Chondrocyte (in vitro differentiated cells): ENCODE measurements around the gene PPP1R27. TPM values are rescaled to one million over a fixed set of nuclear protein-coding genes. Genes with fewer than 3 reads are reported as not detected.

ENCODE experiments used
- DNase-seq: peaks from one replicate; pipeline ENCODE4 v3.0.0; 2021; ENCODE audit warnings: mixed read lengths, low spot score
- H3K27ac Mint-ChIP-seq: one replicate; pipeline ENCODE4 v1.8.0; 2021; ENCODE audit warnings: mild to moderate bottlenecking, moderate library complexity, mixed read lengths; ENCODE audit not compliant: unreplicated experiment
- H3K27me3 Mint-ChIP-seq: 2 replicates; pipeline ENCODE4 v1.8.0; 2021; ENCODE audit warnings: low read depth, mixed read lengths
- H3K36me3 Mint-ChIP-seq: 2 replicates; pipeline ENCODE4 v1.8.0; 2021; ENCODE audit warnings: low read depth, mixed read lengths
- H3K4me1 Mint-ChIP-seq: 2 replicates; pipeline ENCODE4 v1.8.0; 2021; ENCODE audit warnings: low read depth, mild to moderate bottlenecking, mixed read lengths
- H3K4me3 Mint-ChIP-seq: one replicate; pipeline ENCODE4 v1.8.0; 2021; ENCODE audit warnings: mild to moderate bottlenecking, moderate library complexity, mixed read lengths; ENCODE audit not compliant: unreplicated experiment
- H3K9me3 Mint-ChIP-seq: 2 replicates; pipeline ENCODE4 v1.8.0; 2021; ENCODE audit warnings: low read depth, mixed read lengths
- CTCF ChIP-seq: fragments of 200-600 bp; sonication (generic); IDR thresholded peaks from 2 replicates; pipeline ENCODE4 v1.5.0; 2021; ENCODE audit warnings: antibody characterized with exemption, mild to moderate bottlenecking, moderate library complexity
- total RNA-seq: library from RNA; stranded (reverse); gene quantifications from 3 replicates; pipeline ENCODE4 v1.2.1, GENCODE V29; 2021

Gene PPP1R27
- total RNA-seq, 1 donor from 2014 or later, result not detected

- DNase-seq, result no peak
- no peak for TF ChIP-seq CTCF
- Mint-ChIP-seq H3K27ac (no peak within 1 kb of the TSS), H3K36me3 (no peaks in the 10 kb centered on the region), H3K9me3 (peaks cover 2% of the 10 kb centered on the region), H3K27me3 (peaks cover 32% of the 10 kb centered on the region), H3K4me3 (no peak within 1 kb of the TSS), H3K4me1 (peaks cover 7% of the 10 kb centered on the region)
Measured at GRCh38 chr17:81803728-81804558, 30.9 kb downstream of the PPP1R27 start, which contains the start of gene GCGR. TSS of gene GCGR (plus strand) at chr17:81804150. CDS start at chr17:81809019, 4,869 bp downstream.

DNA sequence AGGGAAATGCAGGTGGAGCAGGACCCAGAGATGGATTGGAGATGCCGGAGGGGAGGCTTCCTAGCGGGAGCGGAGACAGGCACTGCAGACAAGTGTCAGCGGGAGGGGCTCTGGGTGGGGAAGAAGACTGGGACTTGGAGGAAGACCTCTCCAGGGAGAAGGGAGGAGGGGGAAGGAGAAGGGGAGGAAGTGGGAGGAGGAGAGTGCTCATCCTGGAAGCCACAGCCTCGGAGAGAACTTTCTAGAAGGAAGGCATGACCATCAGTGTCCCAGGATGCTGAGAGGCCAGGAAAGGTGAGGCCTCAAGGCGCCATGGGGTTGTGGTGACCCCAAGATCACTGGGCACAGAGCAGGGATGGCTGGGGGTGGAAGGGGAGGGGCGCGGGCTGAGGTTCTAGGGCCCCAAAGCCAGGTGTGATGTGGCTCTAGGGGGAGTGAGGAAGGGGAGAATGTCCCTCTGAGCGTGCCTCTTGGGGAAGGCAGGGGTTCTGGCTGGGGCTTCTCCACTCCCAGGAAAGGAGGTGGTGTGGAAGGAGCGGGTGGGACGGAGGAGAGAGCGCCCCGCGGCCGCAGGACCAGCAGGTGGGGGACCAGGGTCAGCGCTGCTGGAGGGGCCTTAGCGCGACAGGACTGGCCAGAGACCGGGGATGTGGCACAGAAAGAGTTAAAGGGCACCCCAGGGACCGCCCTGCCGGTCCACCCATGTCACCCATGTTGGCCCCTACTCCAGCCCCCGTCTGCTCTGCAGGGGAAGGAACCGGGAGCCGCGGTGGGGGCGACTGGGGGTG is 31.8 kb downstream of the PPP1R27 start:
- Mint-ChIP-seq H3K4me3 (no peak overlapping the region), H3K27ac (no peak overlapping the region), H3K9me3 (peaks cover 2% of the 10 kb centered on the region), H3K36me3 (no peaks in the 10 kb centered on the region), H3K27me3 (peaks cover 30% of the 10 kb centered on the region), H3K4me1 (peaks cover 7% of the 10 kb centered on the region)
- DNase-seq, result no peak
- TF ChIP-seq CTCF, result no peak

GRCh38 chr17:81802048-81802758 is 32.6 kb downstream of the PPP1R27 start:
- H3K36me3 Mint-ChIP-seq, result no peaks in the 10 kb centered on the region
- peaks cover 2% of the 10 kb centered on the region for H3K9me3 Mint-ChIP-seq
- H3K27ac Mint-ChIP-seq, result no peak overlapping the region
- no peak overlapping the region for H3K4me3 Mint-ChIP-seq
- H3K27me3 Mint-ChIP-seq, result peaks cover 30% of the 10 kb centered on the region
- peaks cover 7% of the 10 kb centered on the region for H3K4me1 Mint-ChIP-seq
- TF ChIP-seq CTCF, result no peak
- no peak for DNase-seq

- H3K4me1 Mint-ChIP-seq, result peaks cover 7% of the 10 kb centered on the region
Measured at GRCh38 chr17:81801327-81801726, 33.5 kb downstream of the PPP1R27 start.

More at GRCh38 chr17:81801327-81801726, 33.5 kb downstream of the PPP1R27 start:
- H3K36me3 Mint-ChIP-seq, result no peaks in the 10 kb centered on the region
- H3K27me3 Mint-ChIP-seq, result peaks cover 30% of the 10 kb centered on the region
- peaks cover 2% of the 10 kb centered on the region for H3K9me3 Mint-ChIP-seq
- no peak for TF ChIP-seq CTCF
- DNase-seq, result no peak
- H3K4me3 Mint-ChIP-seq, result no peak overlapping the region
- no peak overlapping the region for H3K27ac Mint-ChIP-seq
